ENCODE data around the gene MTA1.

Gene MTA1

GRCh38 chr14:105501504-105502291 is 82.1 kb downstream of the MTA1 start:
- DNase-seq: no peak

DNA sequence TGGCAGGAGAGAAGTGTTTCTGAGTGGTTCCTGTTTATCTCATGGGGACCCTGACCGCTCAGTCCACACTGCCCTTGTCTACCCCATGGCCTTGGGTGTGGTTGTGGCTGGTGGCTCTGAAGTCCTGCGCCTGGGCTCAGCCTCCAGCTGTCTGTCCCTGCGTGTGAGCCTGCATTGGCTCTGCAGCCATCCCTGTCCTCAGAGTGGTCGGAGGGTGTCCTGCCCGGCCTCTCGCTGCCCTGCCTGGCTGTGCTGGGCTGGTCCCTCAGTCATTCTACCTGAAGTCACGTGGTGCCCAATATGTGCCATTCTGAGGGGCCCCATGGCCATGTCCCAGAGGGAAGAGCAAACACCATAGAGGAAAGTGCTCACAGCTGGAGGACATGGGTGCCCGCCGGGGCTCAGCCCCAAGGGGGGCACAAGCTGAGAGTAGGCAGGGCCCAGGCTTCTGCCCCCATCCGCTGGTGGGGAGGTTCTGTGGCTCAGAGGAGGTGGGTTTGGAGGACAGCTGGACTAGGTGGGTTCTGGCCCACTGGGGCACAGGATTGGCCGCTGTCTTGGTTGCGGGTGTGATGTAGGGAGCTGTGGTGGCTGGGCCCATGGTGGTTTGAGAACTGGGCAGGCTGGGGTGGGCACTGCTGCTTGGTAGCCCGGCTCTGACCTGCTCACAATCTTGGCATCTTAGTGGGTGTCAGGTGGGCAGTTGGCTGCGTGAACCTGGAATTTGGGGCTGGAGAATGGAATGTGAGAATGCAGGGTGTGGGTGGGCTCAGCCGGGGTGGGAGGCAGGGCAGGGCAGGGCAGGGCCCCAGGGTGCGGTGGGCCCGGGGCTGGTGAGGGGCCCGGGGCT is 83.0 kb downstream of the MTA1 start:
- DNase-seq: no peak

DNA sequence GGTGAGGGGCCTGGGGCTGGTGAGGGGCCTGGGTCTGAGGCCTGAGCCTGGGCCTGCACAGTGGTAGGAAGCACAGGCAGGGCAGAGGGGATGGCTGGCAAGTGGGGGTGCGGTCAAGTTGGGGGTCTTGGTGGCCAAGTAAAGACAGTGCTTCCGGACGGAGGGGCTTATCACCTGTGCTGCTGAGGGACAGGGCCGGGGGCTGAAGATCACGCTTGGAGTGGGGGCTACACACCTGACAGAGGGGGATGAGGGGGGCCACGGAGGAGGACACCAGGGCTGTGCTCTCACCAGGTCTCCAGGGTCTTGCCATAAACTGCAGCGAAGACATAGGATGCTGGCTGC is 83.6 kb downstream of the MTA1 start:
- no peak for DNase-seq

DNA sequence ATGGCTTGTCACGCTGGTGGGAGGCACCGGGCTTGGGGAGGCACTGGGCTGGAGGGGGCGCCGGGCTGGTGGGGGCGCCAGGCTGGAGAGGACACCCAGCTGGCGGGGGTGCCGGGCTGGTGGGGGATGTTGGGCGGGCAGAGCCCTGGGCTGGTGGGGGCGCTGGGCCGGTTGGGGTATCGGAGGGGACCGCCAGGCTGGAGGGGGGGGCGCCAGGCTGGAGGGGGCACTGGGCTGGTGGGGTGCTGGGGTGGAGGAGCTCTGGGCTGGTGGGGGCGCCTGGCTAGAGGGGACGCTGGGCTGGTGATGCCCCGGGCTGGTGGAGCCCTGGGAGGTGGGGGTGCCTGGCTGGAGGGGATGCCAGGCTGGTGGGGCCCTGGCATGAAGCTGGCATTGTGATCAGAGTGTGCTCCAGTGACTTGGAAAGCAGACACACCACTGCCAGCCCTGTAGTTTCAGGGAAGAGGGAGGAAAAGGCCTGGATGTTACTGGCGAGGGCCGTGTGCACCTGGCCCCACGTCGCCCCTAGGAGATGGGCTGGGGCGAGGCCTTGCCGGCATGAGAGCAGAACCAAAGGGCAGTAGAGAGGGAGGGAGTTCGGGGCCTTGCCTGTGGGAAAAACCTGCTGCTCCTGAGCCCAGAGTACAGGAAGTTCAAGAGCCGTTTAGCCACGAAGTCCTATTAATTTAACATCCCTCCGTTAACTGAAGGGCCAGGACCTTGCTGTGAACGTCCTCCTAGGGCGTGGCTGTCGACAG is 84.5 kb downstream of the MTA1 start:
- DNase-seq: no peak

GRCh38 chr14:105505101-105505500 is 85.5 kb downstream of the MTA1 start:
- no peak for DNase-seq

DNA sequence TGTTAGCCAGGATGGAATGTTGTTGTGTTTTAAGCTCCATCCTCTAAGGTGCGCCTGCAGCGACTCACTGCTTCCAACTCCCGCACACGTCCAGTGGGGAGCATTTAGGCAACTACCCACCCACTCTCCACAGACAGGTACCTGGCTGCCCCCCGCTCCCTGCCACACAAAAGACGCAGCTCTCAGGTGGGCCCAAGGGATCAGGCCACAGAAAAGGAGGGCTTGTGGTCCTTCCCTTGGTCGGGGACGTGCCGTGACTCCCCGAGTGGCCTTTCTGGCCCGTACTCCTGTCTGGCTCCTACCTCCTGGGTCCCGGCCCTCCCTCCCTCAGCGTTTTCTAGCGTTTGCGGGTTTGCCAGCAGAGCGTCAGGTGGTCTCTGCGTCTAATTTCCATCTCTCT is 87.6 kb downstream of the MTA1 start:
- no peak for DNase-seq

DNA sequence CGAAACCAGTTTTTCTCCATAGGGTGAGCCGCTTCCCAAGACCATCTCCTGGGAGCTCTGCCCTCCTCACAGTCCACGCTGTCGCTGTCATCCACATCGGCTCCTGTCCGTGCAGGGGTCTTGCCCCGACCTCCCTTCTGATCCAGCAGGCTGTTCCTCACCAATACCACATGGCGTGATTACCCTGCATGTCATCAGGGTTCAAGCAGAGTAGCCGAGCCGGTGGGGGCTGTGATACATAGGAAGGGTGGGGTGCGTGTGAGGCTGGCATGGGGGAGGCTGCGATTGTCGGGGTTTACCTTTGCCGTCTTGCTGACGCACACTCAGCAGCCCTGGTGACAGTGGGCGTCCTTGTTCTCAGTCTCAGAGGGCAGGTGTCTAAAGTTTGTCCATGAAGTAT is 88.4 kb downstream of the MTA1 start:
- DNase-seq: no peak

DNA sequence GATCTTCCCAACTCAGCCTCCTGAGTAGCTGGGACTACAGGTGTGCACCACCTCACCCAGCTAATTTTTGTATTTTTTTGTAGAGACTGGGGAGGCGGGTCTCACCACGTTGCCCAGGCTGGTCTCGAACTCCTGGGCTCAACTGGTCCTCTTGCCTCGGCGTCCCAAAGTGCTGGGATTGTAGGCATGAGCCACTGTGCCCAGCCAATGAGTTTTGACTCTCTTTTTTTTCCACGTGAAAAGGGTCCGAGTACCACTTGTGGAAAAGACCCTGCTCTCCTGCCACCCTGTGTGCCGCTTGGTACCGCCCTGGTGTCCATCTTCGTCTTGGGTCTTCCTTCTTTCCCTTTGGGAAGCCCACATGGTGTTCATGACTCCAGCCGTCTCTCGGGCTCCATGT is 89.0 kb downstream of the MTA1 start:
- DNase-seq: no peak

DNA sequence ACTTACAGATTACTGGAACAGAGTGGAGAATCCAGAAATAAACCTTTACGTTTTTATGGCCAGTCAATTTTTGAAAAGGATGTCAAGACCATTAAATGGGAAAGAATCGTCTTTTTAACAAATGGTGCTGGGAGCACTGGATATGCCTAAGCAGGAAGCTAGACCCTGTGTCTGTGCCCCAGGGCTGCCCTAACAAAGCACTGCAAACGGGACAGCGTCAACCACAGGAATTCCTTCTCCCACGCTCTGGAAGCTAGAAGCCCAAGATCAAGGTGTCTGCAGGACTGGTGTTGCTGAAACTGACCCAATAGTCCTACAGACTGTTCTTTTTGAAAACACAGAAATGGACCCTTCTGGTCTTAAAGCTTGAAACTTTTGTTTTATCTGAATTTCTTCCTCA is 97.5 kb downstream of the MTA1 start:
- no peak for DNase-seq

DNA sequence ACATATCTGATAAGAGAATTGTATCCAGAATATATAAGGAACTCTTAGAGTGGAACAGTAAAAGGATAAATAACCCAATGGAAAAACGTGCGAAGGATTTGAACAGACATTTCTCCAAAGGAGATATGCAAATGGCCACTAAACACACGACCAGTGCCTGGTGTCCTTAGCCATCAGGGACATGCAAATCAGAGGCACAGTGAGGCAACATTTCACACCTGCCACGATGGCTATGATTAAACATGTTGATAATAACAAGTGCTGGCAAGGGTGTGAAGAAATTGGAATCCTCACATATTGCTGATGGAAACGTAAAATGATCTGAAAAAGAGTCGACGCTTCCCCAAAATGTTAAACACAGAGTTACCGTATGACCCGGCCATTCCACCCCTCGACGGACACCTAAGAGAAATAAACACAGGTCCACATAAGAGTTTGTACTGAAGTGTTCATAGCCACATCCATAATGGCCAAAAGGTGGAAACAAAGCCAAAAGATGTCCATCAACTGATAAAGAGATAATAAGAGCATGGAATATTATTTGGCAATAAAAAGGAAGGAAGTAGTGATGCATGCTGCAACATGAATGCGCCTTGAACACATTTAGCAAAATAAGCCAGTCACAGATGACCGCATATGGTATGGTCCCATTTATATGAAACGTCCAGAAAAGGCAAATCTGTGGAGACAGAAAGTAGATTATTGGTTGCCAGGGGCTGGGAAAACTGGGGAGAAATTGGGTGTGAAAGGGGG is 100.5 kb downstream of the MTA1 start:
- DNase-seq: no peak

All from NCI-H187 treated with DMSO at 0.1 percent for 48 hours (cell line).